Endothelial cell of umbilical vein (primary cell): ENCODE measurements around the gene OR10V1.

Experiments
- CTCF ChIP-seq, 2 donors: IDR thresholded peaks; 1 replicate in 1 of 2; 2 replicates in 1 of 2; pipeline ENCODE4 v1.5.1; 2011; ENCODE audit warnings: low read length in 2 of 2, mild to moderate bottlenecking in 2 of 2, moderate library complexity in 2 of 2, control low read depth in 1 of 2, inconsistent platforms in 1 of 2, low read depth in 1 of 2; ENCODE audit not compliant: insufficient read depth in 1 of 2; ENCODE audit errors: extremely low read depth in 1 of 2
- EZH2 ChIP-seq: IDR thresholded peaks from 2 replicates; pipeline ENCODE4 v1.6.1; 2012; ENCODE audit warnings: borderline replicate concordance, low read depth, mild to moderate bottlenecking, moderate library complexity, low read length, inconsistent platforms; ENCODE audit not compliant: severe bottlenecking
- FOS ChIP-seq: IDR thresholded peaks from 2 replicates; pipeline ENCODE4 v1.6.1; 2011; ENCODE audit warnings: mild to moderate bottlenecking, low read length, moderate library complexity, borderline replicate concordance; ENCODE audit not compliant: insufficient read depth
- JUN ChIP-seq: IDR thresholded peaks from 2 replicates; pipeline ENCODE4 v1.6.1; 2011; ENCODE audit warnings: borderline replicate concordance, low read depth; ENCODE audit not compliant: insufficient read length, insufficient read depth
- POLR2A ChIP-seq: IDR thresholded peaks from 2 replicates; pipeline ENCODE4 v1.6.1; 2012; ENCODE audit warnings: low read depth, mild to moderate bottlenecking, control low read depth, low read length

GRCh38 chr11:59727426-59727825, 13.8 kb upstream of the OR10V1 start:
- TF ChIP-seq CTCF (IDR thresholded peaks at IDR 0.05; ENCODE audit: extremely low read depth in 1 of 2, insufficient read depth in 1 of 2, low read depth in 1 of 2, low read length in 2 of 2): no peak
- TF ChIP-seq POLR2A: no peak
- TF ChIP-seq FOS: no peak
- no peak for TF ChIP-seq EZH2
- no peak for TF ChIP-seq JUN
